ENCODE results near the gene DAB2IP.

GRCh38 chr9:121662891-121663580 lies 11.6 kb downstream of the DAB2IP start:
- TF ChIP-seq EZH2 (IDR thresholded peaks at IDR 0.05; ENCODE audit: low read depth) (no peak), CTCF (conservative IDR thresholded peaks at IDR 0.05) (no peak)

Measured in PC-9 (cell line).